ENCODE results near the gene ADRA1B.
A peak's percentile ranks its signal among the peaks of the same experiment; 100 is the strongest.
"Not testable (repeated sequence)": the region's sequence is repeated elsewhere in the genome, so short reads cannot be mapped to it uniquely, and the experiment has no call there.

Gene ADRA1B

DNA sequence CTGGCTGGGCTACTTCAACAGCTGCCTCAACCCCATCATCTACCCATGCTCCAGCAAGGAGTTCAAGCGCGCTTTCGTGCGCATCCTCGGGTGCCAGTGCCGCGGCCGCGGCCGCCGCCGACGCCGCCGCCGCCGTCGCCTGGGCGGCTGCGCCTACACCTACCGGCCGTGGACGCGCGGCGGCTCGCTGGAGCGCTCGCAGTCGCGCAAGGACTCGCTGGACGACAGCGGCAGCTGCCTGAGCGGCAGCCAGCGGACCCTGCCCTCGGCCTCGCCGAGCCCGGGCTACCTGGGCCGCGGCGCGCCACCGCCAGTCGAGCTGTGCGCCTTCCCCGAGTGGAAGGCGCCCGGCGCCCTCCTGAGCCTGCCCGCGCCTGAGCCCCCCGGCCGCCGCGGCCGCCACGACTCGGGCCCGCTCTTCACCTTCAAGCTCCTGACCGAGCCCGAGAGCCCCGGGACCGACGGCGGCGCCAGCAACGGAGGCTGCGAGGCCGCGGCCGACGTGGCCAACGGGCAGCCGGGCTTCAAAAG, 55.7 kb downstream of the ADRA1B start:
- DNase-seq, result peak; percentile 4

DNA sequence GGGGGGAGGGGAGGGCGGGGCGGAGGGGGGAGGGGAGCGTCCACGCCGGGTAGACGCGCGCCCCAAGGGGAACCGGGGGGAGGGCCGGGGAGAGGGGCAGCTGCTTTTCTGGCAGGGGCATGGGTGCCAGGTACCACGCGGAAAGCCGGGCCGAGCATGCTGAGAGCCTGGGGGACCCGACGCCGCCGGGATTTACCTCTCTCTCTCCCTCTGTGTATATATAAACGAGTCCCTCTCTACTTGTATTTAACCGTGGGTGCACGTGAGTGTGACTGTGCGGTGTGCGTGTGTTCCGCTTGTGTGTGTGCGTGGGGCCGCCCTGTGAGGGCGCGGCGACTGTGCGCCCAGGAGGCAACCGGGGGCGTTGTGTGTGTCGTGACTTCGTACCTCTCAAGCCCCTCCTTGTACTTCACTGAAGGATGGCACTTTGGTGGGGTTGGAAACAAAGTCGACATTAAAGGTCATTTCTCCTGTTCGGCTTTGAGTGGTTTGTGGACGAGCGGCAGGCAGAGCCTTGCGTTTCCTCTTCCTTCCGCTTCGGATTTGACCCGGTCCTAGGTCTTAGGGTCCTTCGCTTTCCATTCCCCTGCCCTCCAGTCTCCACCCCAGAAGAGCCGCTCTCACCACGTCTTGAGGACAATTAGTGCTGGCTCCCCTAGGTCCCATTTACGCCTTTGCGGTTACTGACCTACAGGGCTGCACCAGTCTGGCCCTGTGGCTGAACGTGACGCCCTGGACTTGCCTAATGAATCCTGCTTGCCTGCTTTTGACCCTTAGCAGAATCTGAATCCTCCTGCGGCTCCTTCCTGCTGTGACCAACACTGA, 56.5 kb downstream of the ADRA1B start:
- DNase-seq, result no peak

DNA sequence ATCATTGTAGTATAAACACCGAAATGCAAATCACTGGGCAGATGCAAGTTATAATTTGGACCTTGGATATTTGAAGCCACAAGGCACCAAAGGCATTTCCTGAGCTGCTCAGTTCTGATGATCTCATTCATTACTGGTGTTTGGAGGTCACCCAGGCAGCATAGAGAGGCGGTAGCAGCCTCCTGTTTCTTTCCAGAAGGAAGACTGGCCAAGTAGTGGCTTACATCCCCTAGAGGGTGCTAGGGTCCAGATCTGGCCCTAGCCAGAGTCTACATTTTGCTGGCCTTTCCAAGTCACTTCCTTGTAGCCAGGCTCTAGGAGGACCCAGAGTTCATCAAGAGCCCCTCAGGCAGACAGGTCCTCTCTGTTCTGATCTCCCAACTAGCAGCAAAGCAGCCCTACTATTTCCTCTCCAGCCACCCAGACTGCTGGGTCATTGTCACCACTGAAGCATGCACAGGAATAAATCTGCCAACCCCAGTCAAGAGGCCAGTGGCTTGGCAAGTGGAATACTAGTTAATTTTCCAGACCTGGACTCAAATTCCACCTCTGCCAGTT, 59.3 kb downstream of the ADRA1B start:
- DNase-seq, result no peak

DNA sequence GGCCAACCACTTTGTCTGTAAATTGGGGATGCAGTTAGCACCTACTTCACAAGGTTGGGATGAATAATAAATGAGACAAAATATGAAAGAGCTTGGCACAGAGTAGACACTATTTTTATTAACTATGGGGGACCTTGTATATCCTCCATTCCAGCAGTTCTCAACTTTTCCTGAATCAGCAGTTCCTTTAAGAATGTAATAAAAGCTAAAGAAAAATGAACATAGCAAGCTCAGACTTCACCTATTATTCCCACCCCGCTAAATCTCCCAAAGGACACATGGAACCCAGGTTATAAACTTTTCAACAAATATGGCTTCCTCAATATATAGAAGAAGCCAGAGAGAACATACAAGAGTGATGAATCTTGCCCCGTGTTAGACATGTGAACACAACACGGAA, 60.6 kb downstream of the ADRA1B start:
- DNase-seq, result no peak

DNA sequence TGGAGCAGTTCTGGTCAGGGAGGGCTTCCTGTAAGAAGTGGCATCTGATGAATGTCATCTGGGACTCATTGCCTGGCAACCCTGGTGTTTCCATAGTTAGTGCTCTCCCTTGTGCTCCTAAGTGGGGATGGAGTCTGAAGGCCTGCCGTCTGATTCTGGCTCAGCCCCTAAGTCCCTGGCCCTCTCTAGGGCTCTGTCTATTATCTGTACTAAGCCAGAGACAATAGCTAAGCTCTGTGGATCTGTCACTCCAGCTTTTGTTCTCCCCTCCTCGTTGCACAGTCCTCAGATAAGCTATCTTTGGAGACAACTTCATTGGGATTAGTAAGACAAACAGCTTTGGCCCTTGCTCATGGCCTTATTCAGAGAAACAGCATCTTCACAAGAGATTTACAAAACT, 62.1 kb downstream of the ADRA1B start:
- DNase-seq, result no peak

DNA sequence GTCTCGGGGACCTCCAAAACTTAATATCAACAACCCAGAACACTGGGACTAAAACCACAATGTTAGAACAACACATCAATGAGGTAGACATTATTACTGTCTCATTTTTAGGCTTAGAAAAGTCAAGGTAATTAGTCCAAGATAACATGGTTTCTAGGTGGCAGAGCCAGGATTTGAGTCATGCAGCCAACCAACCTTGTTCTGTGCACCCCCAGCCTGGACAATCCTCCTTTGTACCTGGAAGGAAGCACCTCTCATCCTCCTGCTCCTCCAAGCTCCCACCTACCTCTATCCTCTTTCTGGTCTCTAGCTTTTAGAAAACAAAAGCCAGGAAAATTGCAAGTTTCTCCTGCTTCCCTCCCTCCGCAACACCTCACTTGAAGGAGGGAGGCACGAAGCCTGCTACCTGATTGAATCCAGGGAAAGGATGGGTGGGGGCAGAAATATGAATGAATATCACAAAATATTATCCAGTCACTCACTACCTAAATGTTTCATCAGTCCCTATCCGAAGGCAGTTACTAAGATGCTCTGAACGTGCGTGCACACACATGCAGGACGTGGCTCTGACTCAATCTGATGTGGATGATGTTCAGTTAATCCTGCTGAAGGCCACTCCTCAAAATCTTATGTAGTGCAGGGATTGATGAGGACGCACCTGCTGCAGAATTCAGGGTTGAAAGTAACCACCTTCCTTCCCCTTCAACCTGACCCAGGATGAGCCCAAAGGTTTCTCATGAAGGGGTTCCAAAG, 66.3 kb downstream of the ADRA1B start:
- no peak for DNase-seq

DNA sequence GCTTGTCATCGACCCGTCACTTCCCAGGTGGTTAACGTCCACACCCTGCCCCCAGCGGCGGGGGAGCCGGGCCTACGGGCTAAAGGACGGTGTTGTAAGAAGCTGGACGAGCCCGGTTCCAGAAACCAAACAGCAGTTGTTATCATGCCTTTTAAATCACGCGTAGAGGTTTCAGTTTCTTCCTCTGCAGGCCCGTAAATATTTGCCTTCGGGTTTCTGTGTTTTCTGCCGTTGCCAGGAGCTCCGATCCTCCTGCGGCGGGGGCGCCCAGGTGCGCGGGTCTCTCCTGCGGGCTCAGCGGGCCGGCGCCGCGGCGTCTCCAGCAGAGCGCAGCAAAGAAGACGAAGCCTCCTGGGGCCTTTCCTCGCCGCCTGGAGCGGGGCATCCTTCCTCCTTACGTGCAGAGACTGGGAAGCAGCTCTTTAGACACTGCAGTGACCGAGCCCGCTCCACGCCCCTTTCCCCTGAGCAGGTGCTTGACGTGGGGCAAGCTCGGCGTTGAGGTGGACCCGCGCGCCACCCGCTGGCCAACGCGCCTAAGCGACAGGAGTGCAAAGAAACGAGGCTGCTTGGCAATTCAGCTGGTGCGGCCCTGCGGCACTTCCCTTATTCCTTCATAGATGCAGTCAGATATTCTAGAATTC, 70.9 kb downstream of the ADRA1B start:
- peak; percentile 50 for DNase-seq

DNA sequence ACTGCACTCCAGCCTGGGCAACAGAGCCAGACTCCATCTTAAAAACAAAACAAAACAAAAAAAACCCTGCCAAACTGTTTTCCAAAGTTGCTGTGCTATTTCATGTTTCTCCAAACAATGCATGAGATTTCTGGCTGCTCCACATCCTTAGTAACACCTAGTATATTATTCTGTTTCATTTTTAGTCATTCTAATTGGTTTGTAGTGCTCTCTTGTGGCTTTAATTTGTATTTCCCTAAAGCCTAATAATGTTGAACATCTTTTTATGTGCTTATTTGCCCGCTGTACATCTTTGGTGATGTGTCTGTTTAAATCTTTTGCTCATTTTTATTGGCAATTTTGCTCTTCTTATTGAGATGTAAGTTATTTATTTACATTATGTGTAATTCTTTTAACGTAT, 74.2 kb downstream of the ADRA1B start:
- no peak for DNase-seq

DNA sequence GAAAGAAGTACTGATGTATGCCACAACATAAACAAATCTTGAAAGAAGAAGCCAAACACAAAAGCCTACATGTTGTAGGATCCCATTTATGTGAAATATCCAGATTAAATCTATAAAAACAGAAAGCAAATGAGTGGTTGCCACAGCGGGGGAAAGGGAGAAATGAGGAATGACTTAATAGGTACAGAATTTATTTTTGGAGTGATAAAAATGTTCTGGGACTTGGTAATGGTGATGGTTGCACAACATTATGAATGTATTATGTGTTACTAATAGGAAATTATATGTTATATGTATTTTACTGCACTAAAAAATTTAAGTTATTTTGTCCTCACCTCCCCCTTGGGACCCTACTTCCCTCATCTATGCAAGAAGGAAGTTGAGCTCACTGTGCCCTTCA, 76.3 kb downstream of the ADRA1B start:
- no peak for DNase-seq

DNA sequence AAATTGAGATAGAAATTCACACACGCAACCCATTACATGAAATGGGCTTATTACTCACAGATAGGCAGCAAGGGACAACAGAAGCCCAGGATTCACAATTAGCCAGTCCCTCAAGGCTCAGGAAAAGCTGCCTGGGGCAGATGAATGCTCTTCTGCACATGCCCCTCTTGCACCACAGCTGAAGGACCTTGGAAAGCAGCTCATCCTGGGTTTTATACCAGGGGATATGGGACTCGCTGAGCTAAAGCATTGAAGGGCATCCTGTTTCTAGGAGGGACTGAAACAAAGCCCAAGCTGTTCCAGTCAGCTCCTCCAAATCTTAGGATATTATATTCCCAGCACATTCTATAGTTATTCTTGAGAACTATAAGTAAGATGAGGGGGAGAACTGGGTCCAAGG, 76.9 kb downstream of the ADRA1B start:
- no peak for DNase-seq

DNA sequence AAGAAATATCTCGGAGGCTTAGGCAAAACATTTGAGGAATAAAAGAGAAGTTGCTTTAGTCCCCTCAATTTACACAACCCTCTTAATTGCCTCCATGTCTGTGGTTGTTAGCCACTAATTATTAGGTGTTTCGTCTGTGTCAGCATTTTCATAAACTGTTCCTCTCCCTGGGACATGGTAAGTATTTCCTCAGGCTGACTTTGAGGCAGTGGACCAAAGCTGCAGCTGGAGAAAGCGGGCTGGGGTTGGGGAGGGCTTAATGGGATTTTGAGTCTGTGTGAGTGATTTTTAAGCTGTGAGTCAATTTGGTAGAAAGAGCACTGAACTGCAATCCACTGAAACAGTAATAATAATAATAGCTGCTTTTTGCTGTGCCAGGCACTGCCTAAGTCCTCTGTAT, 79.6 kb downstream of the ADRA1B start:
- no peak for DNase-seq

DNA sequence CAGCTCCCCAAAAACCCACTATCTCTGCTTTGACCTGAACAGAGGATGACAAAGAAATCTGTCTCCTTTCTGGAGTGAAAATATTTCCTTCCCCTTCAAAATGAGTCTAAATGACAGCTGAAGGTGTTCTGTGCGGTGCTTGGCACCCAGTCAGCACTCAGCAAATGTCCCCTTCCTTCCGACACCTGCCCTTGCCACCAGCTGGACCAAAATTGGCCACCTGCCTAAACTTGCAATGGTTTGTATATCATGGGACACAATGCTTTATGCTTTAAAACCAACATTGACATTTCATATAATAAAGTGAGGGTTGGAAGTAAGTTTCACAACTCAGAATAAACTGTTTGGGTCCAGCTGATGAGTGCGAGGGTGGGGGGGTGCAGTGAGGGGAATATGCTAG, 85.2 kb downstream of the ADRA1B start:
- peak; percentile 1 for DNase-seq

DNA sequence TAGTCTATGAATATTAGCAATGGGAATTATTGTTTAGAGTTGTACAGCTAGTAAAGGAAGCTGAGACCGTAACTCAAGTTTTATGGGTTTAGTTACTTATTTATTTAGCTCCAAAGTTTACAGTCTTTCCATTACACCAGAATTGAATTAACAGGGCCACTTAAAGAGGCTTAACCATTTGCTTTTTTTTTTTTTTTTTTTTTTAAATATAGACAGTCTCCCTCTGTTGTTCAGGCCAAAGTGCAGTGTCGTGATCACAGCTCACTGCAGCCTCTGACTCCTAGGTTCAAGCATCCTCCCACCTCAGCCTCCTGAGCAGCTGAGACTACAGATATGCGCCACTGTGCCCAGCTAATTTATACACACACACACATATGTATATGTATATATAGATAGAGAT, 91.2 kb downstream of the ADRA1B start:
- DNase-seq, result no peak

DNA sequence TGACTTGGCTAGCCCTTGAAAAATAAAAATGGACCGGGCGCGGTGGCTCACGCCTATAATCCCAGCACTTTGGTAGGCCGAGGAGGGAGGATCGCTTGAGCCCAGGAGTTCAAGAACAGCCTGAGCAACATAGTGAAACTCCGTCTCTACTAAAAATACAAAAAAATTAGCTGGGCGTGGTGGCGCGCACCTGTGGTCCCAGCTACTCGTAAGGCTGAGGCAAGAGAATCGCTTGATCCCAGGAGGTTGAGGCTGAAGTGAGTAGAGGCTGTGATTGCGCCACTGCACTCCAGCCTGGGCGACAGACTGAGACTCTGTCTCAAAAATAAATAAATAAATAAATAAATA, 92.2 kb downstream of the ADRA1B start:
- not testable (repeated sequence) for DNase-seq

DNA sequence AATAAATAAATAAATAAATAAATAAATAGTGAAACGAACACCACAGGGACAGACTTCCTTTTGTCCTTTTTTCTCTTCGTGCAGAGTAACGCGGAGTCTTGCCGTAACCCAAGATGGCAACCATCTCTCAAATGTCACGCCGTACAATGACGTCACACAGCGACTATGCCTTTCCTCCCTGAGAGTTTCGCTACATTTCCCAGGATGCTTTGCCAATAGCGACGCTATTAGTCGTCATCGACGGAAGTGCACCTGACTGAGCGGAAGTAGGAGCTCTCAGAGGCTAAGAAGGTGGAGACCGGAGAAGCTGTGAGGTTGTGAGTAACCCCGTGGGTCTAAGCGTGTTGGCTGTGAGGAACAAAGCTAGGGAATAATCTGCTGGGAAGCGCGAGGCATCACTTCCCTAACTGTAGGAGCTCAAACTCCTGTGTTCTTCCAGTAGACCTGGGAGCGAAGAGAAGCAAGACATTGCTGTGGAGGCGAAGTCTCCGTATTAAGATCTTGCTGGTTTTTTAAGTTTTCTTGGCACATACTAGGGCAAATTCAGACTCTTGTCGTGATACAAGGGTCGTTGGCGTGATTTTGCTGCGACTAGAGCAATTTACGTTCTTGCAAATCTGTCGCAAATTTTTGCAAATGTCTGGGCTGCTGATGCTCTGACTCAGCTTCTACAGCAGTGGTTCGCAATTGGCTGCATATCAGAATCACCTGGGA, 92.8 kb downstream of the ADRA1B start, which contains the start of gene TTC1:
TSS of gene TTC1 (plus strand) at position 263 of the 714 bp plus-strand sequence. CDS start 1,390 bp downstream, outside the sequence.
- DNase-seq, result peak; percentile 97

DNA sequence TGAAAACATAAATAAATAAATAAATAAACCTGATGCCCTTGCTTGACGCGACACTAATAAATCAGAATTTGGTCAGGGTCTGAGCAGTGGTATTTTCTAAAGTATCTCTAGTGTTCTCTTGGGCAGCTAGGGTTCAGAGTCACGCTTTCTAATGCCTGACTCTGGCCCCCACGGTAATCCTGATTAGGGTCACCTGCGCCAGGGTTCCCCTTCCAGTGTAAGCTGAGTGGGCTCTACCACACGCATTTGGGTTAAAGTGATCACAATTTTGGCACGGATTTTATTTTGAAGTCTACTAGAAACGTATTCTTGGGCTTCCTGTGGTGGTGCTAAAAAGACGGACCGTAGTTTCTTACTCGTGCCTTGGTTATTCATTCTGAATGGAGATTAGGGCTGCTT, 93.3 kb downstream of the ADRA1B start:
- DNase-seq, result no peak

DNA sequence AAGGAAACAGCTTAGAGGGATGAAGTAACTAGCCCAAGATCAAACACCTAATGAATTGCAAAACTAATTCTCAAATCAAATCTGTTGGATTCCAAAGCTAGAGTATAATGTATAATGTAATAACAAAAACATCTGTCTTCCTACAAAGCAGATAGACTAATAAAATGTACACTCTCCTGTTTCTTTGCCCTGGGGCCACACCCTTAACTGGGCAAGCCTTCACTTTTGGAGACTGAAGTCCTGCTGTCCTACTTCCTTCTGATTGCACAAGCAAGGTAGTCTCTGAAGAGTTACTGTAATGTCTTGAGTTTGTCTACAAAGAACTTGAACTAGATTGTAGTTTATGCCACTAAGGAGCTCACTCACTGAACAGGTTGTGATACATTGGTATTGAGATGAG, 95.2 kb downstream of the ADRA1B start:
- no peak for DNase-seq

DNA sequence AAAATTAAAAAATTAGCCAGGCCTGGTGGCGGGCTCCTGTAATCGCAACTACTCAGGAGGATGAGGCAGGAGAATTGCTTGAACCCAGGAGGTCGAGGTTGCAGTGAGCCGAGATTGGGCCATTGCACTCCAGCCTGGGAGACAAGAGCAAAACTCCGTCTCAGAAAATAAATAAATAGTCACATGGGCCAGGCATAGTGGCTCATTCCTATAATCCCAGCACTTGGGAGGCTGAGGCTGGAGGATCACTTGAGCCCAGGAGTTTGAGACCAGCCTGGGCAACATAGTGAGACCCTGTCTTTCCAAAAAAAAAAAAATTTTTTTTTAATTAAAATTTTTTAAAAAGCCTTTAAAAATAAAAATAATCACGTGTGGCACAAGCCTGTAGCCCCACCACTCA, 97.9 kb downstream of the ADRA1B start:
- not testable (repeated sequence) for DNase-seq

DNA sequence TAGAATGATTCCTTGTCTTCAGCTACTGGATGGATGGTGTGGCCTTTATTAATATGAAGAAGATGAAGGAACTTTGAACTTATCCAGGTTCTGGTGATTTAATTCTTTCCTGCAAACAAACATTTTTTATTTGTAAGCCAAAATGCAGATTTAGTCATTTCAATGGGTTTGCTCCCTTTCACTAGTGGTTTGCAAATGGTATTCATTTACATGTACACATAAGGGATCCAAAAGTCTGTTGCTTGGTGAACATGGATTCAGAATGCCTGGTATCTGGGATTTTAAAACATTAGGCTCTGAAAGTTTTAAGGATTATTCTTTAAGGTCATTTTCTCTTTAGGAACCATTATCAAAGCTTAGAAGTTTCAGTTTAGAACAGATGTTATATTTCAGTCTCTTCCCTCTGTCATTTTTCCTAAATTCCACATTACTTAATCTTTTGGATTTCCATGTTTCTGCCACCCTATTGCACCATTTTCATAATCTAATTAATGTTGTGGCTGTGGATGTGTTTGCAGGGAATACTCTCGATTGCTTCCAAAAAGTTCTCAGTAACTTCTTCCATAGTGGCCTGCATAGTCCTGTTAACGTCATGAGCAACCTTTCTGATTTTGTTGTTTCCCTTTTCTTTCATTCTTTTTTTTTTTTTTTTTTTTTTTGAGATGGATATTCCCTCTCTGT, 102.8 kb downstream of the ADRA1B start:
- no peak for DNase-seq

DNA sequence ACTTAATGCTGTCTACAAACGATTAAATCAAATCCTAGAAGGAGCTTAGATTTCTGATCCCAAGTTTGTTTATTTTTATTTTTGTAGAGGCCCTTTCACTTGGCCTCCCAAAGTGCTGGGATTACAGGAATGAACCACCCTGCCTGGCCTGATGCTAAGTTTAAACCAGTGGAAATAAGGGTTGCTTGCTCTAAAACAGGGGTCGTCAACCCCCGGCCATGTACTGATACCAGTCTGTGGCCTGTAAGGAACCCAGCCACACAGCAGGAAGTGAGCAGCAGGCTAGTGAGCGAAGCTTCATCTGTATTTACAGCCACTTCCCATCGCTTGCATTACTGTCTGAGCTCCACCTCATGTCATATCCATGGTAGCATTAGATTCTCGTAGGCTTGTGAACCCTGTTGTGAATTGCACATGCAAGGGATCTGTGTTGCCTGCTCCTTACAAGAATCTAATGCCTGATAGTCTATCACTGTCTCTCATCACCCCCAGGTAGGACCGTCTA, 104.0 kb downstream of the ADRA1B start:
- no peak for DNase-seq

DNA sequence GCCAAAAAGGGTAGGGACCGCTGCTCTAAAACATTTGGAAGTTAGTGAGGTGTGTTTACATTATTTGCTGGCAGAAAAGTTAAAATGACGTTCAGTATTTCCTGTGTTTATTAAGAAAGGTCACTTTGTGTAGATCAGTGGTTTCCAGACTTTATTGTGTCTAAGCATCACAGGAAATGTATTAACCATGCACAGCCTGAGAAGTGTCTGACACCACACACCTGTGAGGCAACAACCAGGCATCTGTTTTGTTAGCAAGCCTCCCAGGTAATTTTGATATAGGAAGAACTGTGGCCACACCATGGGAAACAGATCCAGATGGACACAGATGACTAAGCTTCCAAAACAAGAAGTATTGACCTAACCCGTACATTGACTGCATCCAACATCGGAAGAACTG, 104.7 kb downstream of the ADRA1B start:
- no peak for DNase-seq

All from NCI-H1092 (cell line).